ENCODE measurements around the gene HSPA1B. TPM values are rescaled to one million over a fixed set of nuclear protein-coding genes. Genes with fewer than 3 reads are reported as not detected.
"Not testable (repeated sequence)": the region's sequence is repeated elsewhere in the genome, so short reads cannot be mapped to it uniquely, and the experiment has no call there.

Gene HSPA1B
- total RNA-seq, 3 donors from 2014 or later (not counting 1 experiment from before 2014, with no cell fraction given): 8.5 to 112 (median 15.3) TPM

- Histone ChIP-seq H3K4me1 (ENCODE audit: control insufficient read depth, insufficient read depth, low read length) (peaks cover 25% of the 10 kb centered on the region), H3K36me3 (ENCODE audit: control insufficient read depth, insufficient read depth, low read length) (peaks cover 2% of the 10 kb centered on the region), H3K4me3 (ENCODE audit: low read length) (no peak overlapping the region), H3K27me3 (ENCODE audit: control insufficient read depth, insufficient read depth, low read length) (no peaks in the 10 kb centered on the region), H3K27ac (ENCODE audit: low read length) (no peak overlapping the region), H3K9me3 (ENCODE audit: control insufficient read depth, insufficient read depth, low read length) (no peaks in the 10 kb centered on the region)
- no peak overlapping the region for H3K27ac Mint-ChIP-seq
- no peaks in the 10 kb centered on the region for H3K36me3 Mint-ChIP-seq
- DNase-seq (no peak), ATAC-seq (no peak)
- no peaks in the 10 kb centered on the region for H3K27me3 Mint-ChIP-seq (ENCODE audit: low read depth in 2 of 2)
- no peaks in the 10 kb centered on the region for H3K9me3 Mint-ChIP-seq
- H3K4me1 Mint-ChIP-seq: peaks cover 20 to 33% of the 10 kb centered on the region in 2 donors
- 85% methylated on average over 21 of the region's 21 CpGs for WGBS (ENCODE audit: insufficient coverage)
- intact Hi-C loops (cut with micrococcal nuclease): no loop called here
- H3K4me3 Mint-ChIP-seq: no peak overlapping the region
- TF ChIP-seq, protein P1, sequence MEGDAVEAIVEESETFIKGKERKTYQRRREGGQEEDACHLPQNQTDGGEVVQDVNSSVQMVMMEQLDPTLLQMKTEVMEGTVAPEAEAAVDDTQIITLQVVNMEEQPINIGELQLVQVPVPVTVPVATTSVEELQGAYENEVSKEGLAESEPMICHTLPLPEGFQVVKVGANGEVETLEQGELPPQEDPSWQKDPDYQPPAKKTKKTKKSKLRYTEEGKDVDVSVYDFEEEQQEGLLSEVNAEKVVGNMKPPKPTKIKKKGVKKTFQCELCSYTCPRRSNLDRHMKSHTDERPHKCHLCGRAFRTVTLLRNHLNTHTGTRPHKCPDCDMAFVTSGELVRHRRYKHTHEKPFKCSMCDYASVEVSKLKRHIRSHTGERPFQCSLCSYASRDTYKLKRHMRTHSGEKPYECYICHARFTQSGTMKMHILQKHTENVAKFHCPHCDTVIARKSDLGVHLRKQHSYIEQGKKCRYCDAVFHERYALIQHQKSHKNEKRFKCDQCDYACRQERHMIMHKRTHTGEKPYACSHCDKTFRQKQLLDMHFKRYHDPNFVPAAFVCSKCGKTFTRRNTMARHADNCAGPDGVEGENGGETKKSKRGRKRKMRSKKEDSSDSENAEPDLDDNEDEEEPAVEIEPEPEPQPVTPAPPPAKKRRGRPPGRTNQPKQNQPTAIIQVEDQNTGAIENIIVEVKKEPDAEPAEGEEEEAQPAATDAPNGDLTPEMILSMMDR (IDR thresholded peaks at IDR 0.05): no peak
These were observed 37.9 kb downstream of the HSPA1B start for GRCh38 chr6:31865205-31866118.

DNA sequence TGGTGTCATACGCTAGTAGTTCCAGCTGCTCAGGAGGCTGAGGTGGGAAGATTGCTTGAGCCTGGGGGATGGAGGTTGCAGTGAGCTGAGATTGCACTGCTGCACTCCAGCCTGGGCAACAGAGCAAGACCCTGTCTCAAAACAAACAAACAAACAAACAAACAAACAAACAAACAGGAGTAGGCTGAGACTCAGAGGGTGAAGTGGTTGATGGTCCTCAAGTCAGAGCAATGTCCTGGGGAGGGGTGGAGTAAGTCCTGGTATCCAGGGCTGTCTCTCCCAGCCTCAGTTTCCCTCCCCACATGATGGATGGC lies 41.1 kb downstream of the HSPA1B start:
- H3K4me3 ChIP-seq (ENCODE audit: low read length); DNase-seq; H3K36me3 Mint-ChIP-seq; H3K36me3 ChIP-seq (ENCODE audit: control insufficient read depth, insufficient read depth, low read length); H3K4me1 ChIP-seq (ENCODE audit: control insufficient read depth, insufficient read depth, low read length); intact Hi-C loops (cut with micrococcal nuclease); H3K9me3 ChIP-seq (ENCODE audit: control insufficient read depth, insufficient read depth, low read length); H3K9me3 Mint-ChIP-seq; H3K27me3 ChIP-seq (ENCODE audit: control insufficient read depth, insufficient read depth, low read length); ATAC-seq; H3K27ac ChIP-seq (ENCODE audit: low read length); H3K27me3 Mint-ChIP-seq (ENCODE audit: low read depth in 2 of 2); H3K4me3 Mint-ChIP-seq; H3K27ac Mint-ChIP-seq; H3K4me1 Mint-ChIP-seq: not testable (repeated sequence)
- 75% methylated on average over 1 of the region's 1 CpG for WGBS (ENCODE audit: insufficient coverage)

DNA sequence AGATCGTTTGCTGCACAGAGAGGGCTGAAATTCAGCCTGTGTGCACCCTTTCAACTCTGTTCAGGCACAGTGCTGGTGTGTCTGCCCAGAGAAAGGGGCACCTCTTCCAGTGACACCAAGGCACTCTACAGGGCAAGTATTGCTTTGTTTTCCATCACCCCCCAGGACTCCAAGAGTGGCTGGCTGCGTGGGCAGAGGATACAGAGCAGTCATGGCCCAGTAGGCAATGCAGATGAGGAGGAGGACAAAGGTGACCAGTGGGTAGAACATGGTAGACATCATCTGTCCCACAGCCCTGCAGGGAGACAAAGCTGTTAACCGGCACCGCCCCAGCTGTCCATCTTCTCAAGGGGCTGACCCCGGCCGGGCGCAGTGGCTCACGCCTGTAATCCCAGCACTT lies 41.8 kb downstream of the HSPA1B start:
- no peak for DNase-seq
- H3K27me3 ChIP-seq (ENCODE audit: control insufficient read depth, insufficient read depth, low read length): no peaks in the 10 kb centered on the region
- H3K9me3 Mint-ChIP-seq: no peaks in the 10 kb centered on the region
- intact Hi-C loops (cut with micrococcal nuclease): no loop called here
- no peaks in the 10 kb centered on the region for H3K36me3 Mint-ChIP-seq
- WGBS (ENCODE audit: insufficient coverage): 85% methylated on average over 8 of the region's 8 CpGs
- no peak for ATAC-seq
- H3K27ac ChIP-seq (ENCODE audit: low read length): no peak overlapping the region
- H3K4me1 ChIP-seq (ENCODE audit: control insufficient read depth, insufficient read depth, low read length): peaks cover 2% of the 10 kb centered on the region
- no peak overlapping the region for H3K4me3 ChIP-seq (ENCODE audit: low read length)
- H3K27me3 Mint-ChIP-seq (ENCODE audit: low read depth in 2 of 2): no peaks in the 10 kb centered on the region
- no peak overlapping the region for H3K27ac Mint-ChIP-seq
- no peaks in the 10 kb centered on the region for H3K9me3 ChIP-seq (ENCODE audit: control insufficient read depth, insufficient read depth, low read length)
- TF ChIP-seq, protein P1 (IDR thresholded peaks at IDR 0.05): no peak
- H3K4me3 Mint-ChIP-seq: no peak overlapping the region
- H3K36me3 ChIP-seq (ENCODE audit: control insufficient read depth, insufficient read depth, low read length): no peaks in the 10 kb centered on the region
- peaks cover 0 to 1% of the 10 kb centered on the region in 2 donors for H3K4me1 Mint-ChIP-seq

- Mint-ChIP-seq H3K4me1 (no peaks in the 10 kb centered on the region), H3K27me3 (ENCODE audit: low read depth in 2 of 2) (no peaks in the 10 kb centered on the region), H3K4me3 (no peak overlapping the region), H3K36me3 (no peaks in the 10 kb centered on the region), H3K27ac (no peak overlapping the region), H3K9me3 (no peaks in the 10 kb centered on the region)
- DNase-seq (no peak), ATAC-seq (no peak)
- no peak overlapping the region for H3K27ac ChIP-seq (ENCODE audit: low read length)
- TF ChIP-seq, protein P1 (IDR thresholded peaks at IDR 0.05): no peak
- no peaks in the 10 kb centered on the region for H3K27me3 ChIP-seq (ENCODE audit: control insufficient read depth, insufficient read depth, low read length)
- H3K4me1 ChIP-seq (ENCODE audit: control insufficient read depth, insufficient read depth, low read length): no peaks in the 10 kb centered on the region
- no peaks in the 10 kb centered on the region for H3K36me3 ChIP-seq (ENCODE audit: control insufficient read depth, insufficient read depth, low read length)
- H3K9me3 ChIP-seq (ENCODE audit: control insufficient read depth, insufficient read depth, low read length): no peaks in the 10 kb centered on the region
- intact Hi-C loops (cut with micrococcal nuclease): no loop called here
- 89% methylated on average over 16 of the region's 16 CpGs for WGBS (ENCODE audit: insufficient coverage)
- no peak overlapping the region for H3K4me3 ChIP-seq (ENCODE audit: low read length)
These were observed 42.9 kb downstream of the HSPA1B start for GRCh38 chr6:31870385-31870921.
